Keratinocyte (primary cell): ENCODE results near the gene SIPA1L3.

Source experiments
- CTCF ChIP-seq, 3 experiments: IDR thresholded peaks in 1 of 3; conservative IDR thresholded peaks in 1 of 3; optimal IDR thresholded peaks in 1 of 3; 2 replicates in 2 of 3; 3 replicates in 1 of 3; pipeline versions ENCODE3 to v1.5.1; 2011; ENCODE audit warnings: low read length in 3 of 3, mild to moderate bottlenecking in 3 of 3, moderate library complexity in 2 of 3, control low read depth in 1 of 3, inconsistent platforms in 1 of 3; ENCODE audit not compliant: insufficient read depth in 2 of 3; ENCODE audit errors: extremely low read depth in 1 of 3
- EZH2 ChIP-seq: IDR thresholded peaks from one replicate; pipeline ENCODE4 v1.6.1; 2012; ENCODE audit warnings: inconsistent platforms, mild to moderate bottlenecking, low read length, moderate library complexity

- no peak for TF ChIP-seq CTCF (optimal IDR thresholded peaks at IDR 0.05 in 1 of 3, IDR thresholded peaks at IDR 0.05 in 1 of 3, conservative IDR thresholded peaks at IDR 0.05 in 1 of 3; ENCODE audit: extremely low read depth in 1 of 3, insufficient read depth in 2 of 3, low read length in 3 of 3)
- TF ChIP-seq EZH2 = no peak
Measured at GRCh38 chr19:37975071-37975470, 68.1 kb downstream of the SIPA1L3 start.
